SK-N-SH (cell line): ENCODE measurements around the gene NEK6.

Source experiments
- CTCF ChIP-seq: fragments of 200-600 bp; sonication (generic); IDR thresholded peaks from 2 replicates; pipeline ENCODE4 v1.6.1; 2017; ENCODE audit warnings: antibody characterized with exemption, mild to moderate bottlenecking, moderate library complexity
- EP300 ChIP-seq, 2 experiments: IDR thresholded peaks; 2 replicates each; pipeline versions ENCODE4 v1.4.0 to v1.6.1; 2012; ENCODE audit warnings: borderline replicate concordance in 1 of 2, low read depth in 1 of 2, low read length in 1 of 2
- JUND ChIP-seq: IDR thresholded peaks from 2 replicates; pipeline ENCODE4 v1.4.0; 2012
- REST ChIP-seq: IDR thresholded peaks from 2 replicates; pipeline ENCODE4 v1.6.1; 2012; ENCODE audit warnings: mild to moderate bottlenecking, low read depth, low read length, moderate library complexity
- SMC3 ChIP-seq: IDR thresholded peaks from 2 replicates; pipeline ENCODE4 v1.6.1; 2012; ENCODE audit warnings: low read depth, low read length, improper control_type of control experiment
- TAF1 ChIP-seq: IDR thresholded peaks from 2 replicates; pipeline ENCODE4 v1.6.1; 2012; ENCODE audit warnings: low read depth, mild to moderate bottlenecking, low read length, moderate library complexity, borderline replicate concordance
- ZBTB33 ChIP-seq: IDR thresholded peaks from 2 replicates; pipeline ENCODE4 v1.4.0; 2012; ENCODE audit warnings: low read depth, borderline replicate concordance

GRCh38 chr9:124353811-124354274 lies 96.1 kb downstream of the NEK6 start:
- no peak for TF ChIP-seq CTCF
- TF ChIP-seq ZBTB33, result no peak
- TF ChIP-seq EP300 (IDR thresholded peaks at IDR 0.05; ENCODE audit: borderline replicate concordance in 1 of 2, low read depth in 1 of 2, low read length in 1 of 2), result no peak
- no peak for TF ChIP-seq JUND
- no peak for TF ChIP-seq TAF1
- TF ChIP-seq SMC3, result no peak
- no peak for TF ChIP-seq REST
